ENCODE results near the gene RABAC1. TPM values are rescaled to one million over a fixed set of nuclear protein-coding genes. Genes with fewer than 3 reads are reported as not detected.

The RABAC1 gene
- total and polyA plus RNA-seq, 2 of the 4 experiments (the other 2 are of a cell fraction) = 117 to 276 TPM

DNA sequence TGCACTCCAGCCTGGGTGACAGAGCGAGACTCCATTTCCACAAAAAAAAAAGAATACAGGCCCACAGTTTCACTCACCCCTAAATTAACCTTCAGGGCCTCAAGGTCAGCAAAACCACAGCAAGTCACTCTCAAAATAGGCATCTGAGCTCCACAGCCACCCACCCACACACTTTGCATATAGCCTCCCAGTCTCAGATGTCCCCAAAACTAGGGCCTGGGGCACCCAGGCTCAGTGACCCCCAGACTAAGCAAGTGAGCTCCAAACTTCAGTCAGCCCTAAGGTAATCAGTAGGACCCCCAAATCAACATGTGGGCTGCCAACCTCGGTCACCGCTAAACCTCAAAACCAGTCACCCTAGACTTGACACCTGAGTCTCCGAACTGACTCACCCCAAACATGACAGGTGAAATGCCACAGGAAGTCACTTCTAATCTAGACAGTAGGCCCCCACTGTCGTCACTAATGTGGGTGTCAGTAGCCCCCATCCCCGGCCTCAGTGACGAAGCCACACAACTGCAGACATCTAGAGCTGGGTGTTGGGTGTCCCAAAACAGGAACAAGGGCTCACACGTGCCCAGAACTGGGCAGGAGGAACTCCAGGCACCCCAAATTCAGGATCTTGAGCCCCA, 13.9 kb downstream of the RABAC1 start:
- ChIA-PET POLR2A (ENCODE audit: unreplicated experiment) (interaction anchor here (0.7 kb wide), 1 partner anchor 44 kb away, joined by 7 read pairs; no protein-coding TSS in a partner anchor), CTCF (no interaction called here)
- no TSS peak for BruUV-seq (replicated peaks)

More for the DNA sequence above, 13.9 kb downstream of the RABAC1 start:
- Histone ChIP-seq H2BK5ac (ENCODE audit: low read depth, low read length, poor library complexity, severe bottlenecking) (no peak overlapping the region), H2AK9ac (replicated peaks; ENCODE audit: low read depth, low read length, poor library complexity) (no peak overlapping the region), H3K14ac (replicated peaks; ENCODE audit: low read depth, low read length) (no peak overlapping the region), H3K4me3 (ENCODE audit: insufficient read depth, low read depth, low read length) (no peak overlapping the region), H3K4me2 (ENCODE audit: low read depth, low read length) (no peak overlapping the region), H3K56ac (ENCODE audit: extremely low read depth, insufficient read depth, low read length) (no peak overlapping the region), H3K27ac (ENCODE audit: insufficient read depth, low read length) (no peak overlapping the region), H4K91ac (ENCODE audit: insufficient read depth, low read depth, low read length) (no peak overlapping the region), H3K4ac (ENCODE audit: low read depth, low read length) (no peak overlapping the region), H3K9me3 (ENCODE audit: control insufficient read depth, insufficient read depth, low read length) (no peaks in the 10 kb centered on the region), H3K18ac (ENCODE audit: low read depth, low read length) (no peak overlapping the region), H2BK120ac (ENCODE audit: low read depth, low read length) (no peak overlapping the region), H3K23ac (ENCODE audit: low read depth, low read length) (no peak overlapping the region), H2BK15ac (ENCODE audit: low read depth, low read length) (no peak overlapping the region), H3K36me3 (ENCODE audit: control insufficient read depth, insufficient read depth, low read length) (no peaks in the 10 kb centered on the region), H3K27me3 (ENCODE audit: control insufficient read depth, insufficient read depth, low read length) (peaks cover 8% of the 10 kb centered on the region), H3K9me1 (ENCODE audit: insufficient read depth, low read length) (no peaks in the 10 kb centered on the region), H3K4me1 (ENCODE audit: control insufficient read depth, insufficient read depth, low read length) (no peaks in the 10 kb centered on the region), H3K9ac (ENCODE audit: low read depth, low read length) (no peak overlapping the region), H2AK5ac (ENCODE audit: low read depth, low read length) (no peak overlapping the region), H2BK20ac (ENCODE audit: low read depth, low read length) (no peak overlapping the region), H4K20me1 (ENCODE audit: insufficient read depth, low read length) (no peaks in the 10 kb centered on the region), H4K5ac (ENCODE audit: low read depth, low read length) (no peak overlapping the region), H4K8ac (ENCODE audit: low read depth in 2 of 2, low read length in 2 of 2) (no peak overlapping the region), H3K79me1 (ENCODE audit: low read depth in 1 of 2, low read length in 2 of 2) (no peaks in the 10 kb centered on the region), H2AFZ (replicated peaks; ENCODE audit: low read length, poor library complexity) (no peak overlapping the region)
- intact Hi-C loops (cut with micrococcal nuclease) (no loop called here), dilution Hi-C loops (cut with HindIII; ENCODE audit: low sequenced_read_pairs, unreplicated experiment) (no loop called here), in situ Hi-C loops (cut with MboI; ENCODE audit: low sequenced_read_pairs) (loop anchor here (5.0 kb wide), 1 partner anchor 63 kb away; the partner anchor contains the start of gene ARHGEF1)
- WGBS, 2 experiments (ENCODE audit: extremely low coverage in 2 of 2, insufficient read length in 1 of 2) = 69% methylated on average over 4 of the region's 8 CpGs; no CpG with 5 or more reads in 1 of the 2 experiments
- no peak for TF ChIP-seq RAD21 (IDR thresholded peaks at IDR 0.05; ENCODE audit: low read length)
- DNase-seq = no peak
- ATAC-seq (ENCODE audit: low read depth) = no peak

All from IMR-90 (cell line).